GM18511 (cell line): Measurements from ENCODE around the gene TGFBI.

Source experiments
- ATAC-seq: cut with Tn5 transposase; IDR thresholded peaks from one replicate; pipeline ENCODE4 v1.9.1; 2021; ENCODE audit warnings: mild to moderate bottlenecking, moderate library complexity; ENCODE audit not compliant: unreplicated experiment

The TGFBI gene

GRCh38 chr5:136023958-136024541, 4.7 kb upstream of the TGFBI start:
- no peak for ATAC-seq

- no peak for ATAC-seq
Measured at GRCh38 chr5:136025900-136026299, 2.9 kb upstream of the TGFBI start.

- ATAC-seq = no peak
Measured at GRCh38 chr5:136026636-136027035, 2.2 kb upstream of the TGFBI start.

GRCh38 chr5:136027311-136027710, 1.5 kb upstream of the TGFBI start:
- no peak for ATAC-seq

GRCh38 chr5:136028090-136028489, 698 bp upstream of the TGFBI start:
- ATAC-seq = no peak

GRCh38 chr5:136030252-136030651, 1.5 kb downstream of the TGFBI start:
- ATAC-seq = no peak

GRCh38 chr5:136030956-136031611, 2.3 kb downstream of the TGFBI start:
- ATAC-seq = no peak

GRCh38 chr5:136031711-136032110, 2.9 kb downstream of the TGFBI start:
- ATAC-seq = no peak

- no peak for ATAC-seq
Measured at GRCh38 chr5:136032564-136032963, 3.8 kb downstream of the TGFBI start.

- no peak for ATAC-seq
Measured at GRCh38 chr5:136033234-136033633, 4.4 kb downstream of the TGFBI start.

- ATAC-seq = no peak
Measured at GRCh38 chr5:136033848-136034247, 5.1 kb downstream of the TGFBI start.

GRCh38 chr5:136034492-136034891, 5.7 kb downstream of the TGFBI start:
- no peak for ATAC-seq

- no peak for ATAC-seq
Measured at GRCh38 chr5:136034984-136035383, 6.2 kb downstream of the TGFBI start.

GRCh38 chr5:136035837-136036236, 7.0 kb downstream of the TGFBI start:
- no peak for ATAC-seq

GRCh38 chr5:136036293-136036911, 7.6 kb downstream of the TGFBI start:
- ATAC-seq = no peak

GRCh38 chr5:136037001-136037705, 8.4 kb downstream of the TGFBI start:
- peak; percentile 78 for ATAC-seq

GRCh38 chr5:136038635-136039034, 9.8 kb downstream of the TGFBI start:
- no peak for ATAC-seq

GRCh38 chr5:136039202-136039601, 10.4 kb downstream of the TGFBI start:
- ATAC-seq = no peak

GRCh38 chr5:136040746-136041415, 12.1 kb downstream of the TGFBI start:
- ATAC-seq = no peak

GRCh38 chr5:136042156-136042555, 13.4 kb downstream of the TGFBI start:
- no peak for ATAC-seq

GRCh38 chr5:136042665-136043121, 13.9 kb downstream of the TGFBI start:
- no peak for ATAC-seq
